SJSA1 (cell line): Measurements from ENCODE around the gene C2orf49. TPM values are rescaled to one million over a fixed set of nuclear protein-coding genes. Genes with fewer than 3 reads are reported as not detected.
"Not testable (repeated sequence)": the region's sequence is repeated elsewhere in the genome, so short reads cannot be mapped to it uniquely, and the experiment has no call there.

ENCODE experiments used
- DNase-seq, 2 experiments: peaks; one replicate each; pipeline ENCODE4 v3.0.0-alpha.2; 2015 to 2020; ENCODE audit warnings: low spot score in 2 of 2, low read depth in 1 of 2
- H3K27ac ChIP-seq: fragments of 250-450 bp; sonication (Bioruptor Pico); 2 replicates; pipeline ENCODE4 v1.5.1; 2020; ENCODE audit warnings: mild to moderate bottlenecking, moderate library complexity
- H3K27me3 ChIP-seq: fragments of 250-450 bp; sonication (Bioruptor Pico); replicated peaks from 2 replicates; pipeline ENCODE4 v1.5.1; 2020; ENCODE audit warnings: mild to moderate bottlenecking, moderate library complexity
- H3K36me3 ChIP-seq: fragments of 250-450 bp; sonication (Bioruptor Pico); 2 replicates; pipeline ENCODE4 v1.5.1; 2020; ENCODE audit warnings: mild to moderate bottlenecking
- H3K4me1 ChIP-seq: fragments of 250-450 bp; sonication (Bioruptor Pico); replicated peaks from 2 replicates; pipeline ENCODE4 v1.6.1; 2021; ENCODE audit warnings: mild to moderate bottlenecking
- H3K4me3 ChIP-seq: fragments of 250-450 bp; sonication (Bioruptor Pico); 2 replicates; pipeline ENCODE4 v1.5.1; 2020; ENCODE audit warnings: mild to moderate bottlenecking
- H3K9me3 ChIP-seq: fragments of 250-450 bp; sonication (Bioruptor Pico); replicated peaks from 2 replicates; pipeline ENCODE4 v1.5.1; 2020; ENCODE audit warnings: mild to moderate bottlenecking
- total RNA-seq: library from RNA; depleted of rRNA; stranded (reverse); fragments of >200 nt; shearing (Covaris generic); gene quantifications from 2 replicates; pipeline ENCODE4 v1.2.3, GENCODE V29; 2014

The C2orf49 gene
- total RNA-seq, 1 experiment from 2014 or later: 19.6 TPM

DNA sequence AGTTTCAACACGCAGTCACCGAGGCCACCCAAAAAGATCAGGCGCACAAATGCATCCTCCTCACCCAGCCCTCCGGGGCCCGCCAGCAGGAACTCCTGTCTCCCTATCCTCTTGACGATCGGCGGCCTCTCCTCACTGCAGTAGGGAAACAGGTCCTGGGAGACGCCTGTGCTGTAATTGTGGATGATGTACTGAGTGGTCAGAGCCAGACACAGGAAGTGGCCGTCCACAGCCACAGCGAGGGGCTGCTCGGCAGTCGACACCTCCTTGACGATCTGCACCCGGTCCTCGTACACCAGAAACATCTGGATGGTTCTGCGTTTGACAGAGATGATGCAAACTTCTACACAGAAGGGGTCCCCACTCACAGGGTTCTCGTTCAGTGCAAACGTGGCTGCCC is 29.8 kb upstream of the C2orf49 start:
- Histone ChIP-seq H3K36me3 (peaks cover 37% of the 10 kb centered on the region), H3K4me3 (no peak overlapping the region), H3K9me3 (no peaks in the 10 kb centered on the region), H3K4me1 (no peaks in the 10 kb centered on the region), H3K27me3 (no peaks in the 10 kb centered on the region), H3K27ac (no peak overlapping the region)
- no peak for DNase-seq

DNA sequence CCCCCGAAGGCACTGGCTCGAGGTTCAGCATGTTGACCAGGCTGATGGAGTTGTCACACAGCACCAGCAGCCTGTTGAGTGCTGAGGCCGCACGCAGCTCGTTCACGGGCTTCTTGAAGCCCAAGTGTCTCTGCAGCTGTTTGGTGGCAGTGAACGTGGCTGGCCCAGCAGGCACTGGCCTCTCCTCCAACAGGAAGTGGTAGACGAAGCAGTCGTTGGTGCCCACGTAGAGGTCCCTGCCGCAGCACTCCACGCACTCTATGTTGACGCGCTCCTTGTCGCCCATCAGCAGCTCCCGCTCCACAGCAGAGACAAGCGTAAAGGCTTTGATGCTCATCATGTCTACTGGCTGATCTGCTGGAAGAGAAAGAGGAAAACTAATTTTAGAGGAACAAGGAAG is 29.4 kb upstream of the C2orf49 start:
- no peak for DNase-seq
- Histone ChIP-seq H3K36me3 (peaks cover 36% of the 10 kb centered on the region), H3K9me3 (no peaks in the 10 kb centered on the region), H3K4me1 (no peaks in the 10 kb centered on the region), H3K27me3 (no peaks in the 10 kb centered on the region), H3K4me3 (no peak overlapping the region), H3K27ac (no peak overlapping the region)

DNA sequence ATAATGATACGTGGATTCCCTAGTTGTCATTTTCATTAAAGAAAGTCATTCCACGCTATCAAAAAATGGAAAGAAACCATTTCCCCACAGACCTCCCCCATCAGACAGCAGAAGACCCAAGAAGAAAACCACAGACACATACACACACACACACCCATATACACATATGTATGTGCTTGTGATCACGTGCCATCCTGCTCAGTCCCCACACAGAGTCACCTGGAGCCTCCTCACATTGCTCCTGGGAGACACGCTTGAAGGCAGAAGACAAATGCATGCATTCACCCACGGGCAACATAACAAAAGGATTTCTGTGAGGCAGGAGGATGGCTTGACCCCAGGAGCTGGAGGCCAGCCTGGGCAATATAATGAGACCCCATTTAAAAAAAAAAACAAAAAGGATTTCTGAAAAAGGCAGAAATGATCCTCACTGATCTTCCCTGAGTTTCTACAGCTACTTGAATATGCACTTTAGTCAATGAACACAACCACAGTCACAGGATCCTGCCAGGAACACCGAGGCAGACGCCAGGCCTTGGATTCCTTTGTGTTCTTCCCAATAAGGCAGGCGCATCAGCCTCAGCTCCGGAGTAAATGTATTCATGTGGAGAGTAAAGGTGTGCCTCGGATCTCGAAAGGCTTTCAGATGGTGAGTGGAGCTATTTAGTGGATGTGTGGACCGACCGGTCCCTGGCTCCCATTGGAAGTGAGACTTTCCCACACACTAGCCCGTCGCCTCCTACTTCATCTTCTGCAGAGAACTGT is 28.8 kb upstream of the C2orf49 start:
- H3K27ac ChIP-seq: no peak overlapping the region
- no peaks in the 10 kb centered on the region for H3K9me3 ChIP-seq
- DNase-seq: no peak

DNA sequence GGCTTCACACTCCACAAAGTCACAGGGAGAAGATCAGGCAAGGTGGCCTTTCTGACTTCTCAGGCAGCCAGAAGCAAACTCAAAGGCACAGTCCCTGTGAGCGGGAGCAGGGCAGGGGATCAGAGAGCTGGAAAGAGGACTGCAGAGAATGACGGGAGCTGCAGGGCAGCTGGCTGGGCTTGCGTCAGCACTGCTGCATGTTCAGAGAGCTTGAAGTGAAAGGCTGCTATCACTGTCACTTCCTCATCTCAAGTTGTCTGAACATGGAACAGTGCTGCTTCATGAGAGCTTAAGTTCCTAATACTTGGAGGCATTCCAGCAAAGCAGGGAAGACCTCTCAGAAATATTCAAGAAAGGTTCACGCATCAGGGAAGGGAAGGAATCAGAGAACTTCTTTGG is 28.2 kb upstream of the C2orf49 start:
- no peak for DNase-seq
- H3K4me3 ChIP-seq: no peak overlapping the region
- H3K27ac ChIP-seq: no peak overlapping the region
- no peaks in the 10 kb centered on the region for H3K27me3 ChIP-seq
- no peaks in the 10 kb centered on the region for H3K9me3 ChIP-seq
- H3K4me1 ChIP-seq: no peaks in the 10 kb centered on the region
- peaks cover 31% of the 10 kb centered on the region for H3K36me3 ChIP-seq

More for the DNA sequence above, 28.8 kb upstream of the C2orf49 start:
- no peaks in the 10 kb centered on the region for H3K4me1 ChIP-seq
- H3K27me3 ChIP-seq: no peaks in the 10 kb centered on the region
- H3K36me3 ChIP-seq: peaks cover 31% of the 10 kb centered on the region
- H3K4me3 ChIP-seq: no peak overlapping the region

DNA sequence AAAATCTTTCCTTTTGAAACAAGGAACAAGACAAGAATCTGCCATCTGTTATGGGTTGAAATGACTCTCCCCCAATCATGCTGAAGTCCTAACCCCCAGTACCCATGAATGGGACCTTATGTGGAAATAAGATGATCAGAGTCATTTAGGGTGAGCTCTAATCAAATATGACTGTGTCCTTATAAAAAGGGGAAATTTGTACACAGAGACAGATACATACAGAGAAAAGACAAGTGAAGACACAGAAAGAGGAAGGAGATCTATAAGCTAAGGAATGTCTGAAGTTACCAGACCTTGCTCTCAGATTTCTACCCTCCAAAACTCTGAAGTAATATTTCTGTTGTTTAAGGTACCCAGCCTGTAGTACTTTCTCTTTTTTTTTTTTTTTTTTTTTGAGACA is 23.5 kb upstream of the C2orf49 start:
- H3K4me3 ChIP-seq: no peak overlapping the region
- no peaks in the 10 kb centered on the region for H3K4me1 ChIP-seq
- H3K27me3 ChIP-seq: no peaks in the 10 kb centered on the region
- H3K9me3 ChIP-seq: no peaks in the 10 kb centered on the region
- peaks cover 4% of the 10 kb centered on the region; the same call in 1 of the 2 replicates for H3K36me3 ChIP-seq
- no peak overlapping the region for H3K27ac ChIP-seq
- no peak for DNase-seq

GRCh38 chr2:105315314-105315713 is 22.0 kb upstream of the C2orf49 start:
- H3K36me3 ChIP-seq: no peaks in the 10 kb centered on the region
- H3K9me3 ChIP-seq: no peaks in the 10 kb centered on the region
- no peak for DNase-seq
- no peak overlapping the region for H3K27ac ChIP-seq
- no peaks in the 10 kb centered on the region for H3K27me3 ChIP-seq
- H3K4me1 ChIP-seq: peaks cover 2% of the 10 kb centered on the region; the same call in 1 of the 2 replicates
- no peak overlapping the region for H3K4me3 ChIP-seq

DNA sequence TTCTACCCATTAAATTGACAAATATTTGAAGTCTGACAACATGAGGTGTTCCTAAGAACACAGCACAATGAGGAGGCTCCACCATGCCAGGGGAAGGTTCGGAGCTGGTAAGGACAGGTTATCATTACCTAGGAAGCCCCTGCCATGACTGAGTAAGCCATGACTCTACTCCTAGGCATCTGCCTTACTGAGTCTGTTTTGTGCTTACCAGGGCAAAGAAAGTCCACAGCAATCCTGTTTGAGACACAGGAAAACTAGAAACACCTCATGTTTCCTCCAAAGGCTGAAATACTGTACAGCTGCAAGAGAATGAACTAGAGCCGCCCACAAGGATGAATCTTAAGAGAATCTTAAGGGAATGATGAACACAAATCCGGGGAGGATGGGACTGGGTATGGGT is 19.4 kb upstream of the C2orf49 start:
- Histone ChIP-seq H3K4me1 (peaks cover 20% of the 10 kb centered on the region), H3K27me3 (no peaks in the 10 kb centered on the region), H3K4me3 (no peak overlapping the region), H3K27ac (no peak overlapping the region), H3K36me3 (peaks cover 10% of the 10 kb centered on the region), H3K9me3 (no peaks in the 10 kb centered on the region)
- no peak for DNase-seq

GRCh38 chr2:105320651-105321215 is 16.6 kb upstream of the C2orf49 start:
- H3K4me1 ChIP-seq: peaks cover 47% of the 10 kb centered on the region
- no peak overlapping the region for H3K27ac ChIP-seq
- no peaks in the 10 kb centered on the region for H3K27me3 ChIP-seq
- no peaks in the 10 kb centered on the region for H3K9me3 ChIP-seq
- no peak overlapping the region for H3K4me3 ChIP-seq
- DNase-seq: no peak
- H3K36me3 ChIP-seq: peaks cover 12% of the 10 kb centered on the region

DNA sequence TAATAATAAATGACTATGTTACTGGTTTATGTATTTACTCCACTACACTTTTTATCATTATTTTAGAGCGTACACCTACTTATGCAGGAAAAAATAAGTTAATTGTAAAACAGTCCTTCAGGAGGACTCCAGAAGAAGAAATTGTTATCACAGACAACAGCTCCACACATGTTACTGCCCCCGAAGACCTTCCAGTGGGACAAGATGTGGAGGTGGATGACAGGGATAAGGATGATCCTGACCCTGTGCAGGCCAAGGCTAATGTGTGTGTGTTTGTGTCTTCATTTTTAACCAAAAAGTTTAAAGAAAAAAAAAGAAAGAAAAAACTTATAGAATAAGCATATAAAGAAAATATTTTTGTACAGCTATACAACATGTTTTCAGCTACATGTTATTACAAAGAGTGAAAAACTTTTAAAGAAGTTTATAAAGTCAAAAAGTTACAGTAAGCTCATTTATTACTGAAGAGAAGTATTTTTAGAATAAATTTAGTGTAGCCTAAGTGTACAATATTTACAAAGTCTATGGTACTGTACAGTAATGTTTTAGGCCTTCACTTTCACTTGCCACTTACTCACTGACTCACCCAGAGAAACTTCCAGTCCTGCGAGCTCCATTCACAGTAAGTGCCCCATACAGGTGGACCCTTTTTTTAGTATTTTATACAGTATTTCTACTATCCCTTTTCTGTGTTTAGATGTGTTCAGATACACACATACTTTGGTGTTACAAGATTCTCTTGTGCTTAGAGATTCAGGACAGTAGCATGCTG is 15.3 kb upstream of the C2orf49 start:
- H3K9me3 ChIP-seq: no peaks in the 10 kb centered on the region
- no peak overlapping the region for H3K4me3 ChIP-seq
- peaks cover 55% of the 10 kb centered on the region for H3K4me1 ChIP-seq
- no peak for DNase-seq
- H3K36me3 ChIP-seq: peaks cover 12% of the 10 kb centered on the region
- no peak overlapping the region for H3K27ac ChIP-seq
- no peaks in the 10 kb centered on the region for H3K27me3 ChIP-seq

- no peak overlapping the region for H3K4me3 ChIP-seq
- no peak overlapping the region; the same call in 1 of the 2 replicates for H3K27ac ChIP-seq
- peaks cover 63% of the 10 kb centered on the region for H3K4me1 ChIP-seq
These were observed 14.2 kb upstream of the C2orf49 start for GRCh38 chr2:105323111-105323510.

GRCh38 chr2:105324101-105324500 is 13.2 kb upstream of the C2orf49 start:
- H3K27me3 ChIP-seq: no peaks in the 10 kb centered on the region
- no peak overlapping the region for H3K4me3 ChIP-seq
- H3K36me3 ChIP-seq: peaks cover 12% of the 10 kb centered on the region
- H3K4me1 ChIP-seq: peaks cover 73% of the 10 kb centered on the region
- no peaks in the 10 kb centered on the region for H3K9me3 ChIP-seq
- H3K27ac ChIP-seq: peak overlapping the region; percentile 96
- DNase-seq: no peak

More at GRCh38 chr2:105323111-105323510, 14.2 kb upstream of the C2orf49 start:
- Histone ChIP-seq H3K9me3 (no peaks in the 10 kb centered on the region), H3K27me3 (no peaks in the 10 kb centered on the region), H3K36me3 (peaks cover 12% of the 10 kb centered on the region)
- no peak for DNase-seq

DNA sequence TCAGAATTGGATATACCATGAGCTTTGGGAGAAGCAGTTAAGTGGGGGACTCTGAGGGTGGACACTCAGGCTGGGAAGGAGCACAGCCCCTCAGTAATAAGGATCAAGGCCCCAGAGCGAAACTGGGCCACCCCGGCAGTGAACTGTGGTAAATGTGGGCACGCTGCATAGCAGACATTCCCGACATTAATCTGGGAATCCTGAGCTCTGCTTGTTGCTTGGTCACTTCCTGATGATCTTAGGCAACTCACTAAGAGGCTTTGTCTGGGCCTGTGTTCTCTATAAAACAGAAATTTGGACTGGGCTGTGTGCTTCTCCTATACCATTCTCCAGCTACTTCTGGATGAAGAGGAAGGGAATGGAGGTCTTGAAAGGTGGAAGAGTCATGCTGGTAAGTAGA is 12.6 kb upstream of the C2orf49 start:
- Histone ChIP-seq H3K36me3 (peaks cover 12% of the 10 kb centered on the region), H3K4me3 (no peak overlapping the region), H3K27me3 (no peaks in the 10 kb centered on the region), H3K27ac (peak overlapping the region; percentile 96), H3K9me3 (no peaks in the 10 kb centered on the region), H3K4me1 (peaks cover 74% of the 10 kb centered on the region)
- peak; percentile 88 to 89 for DNase-seq

DNA sequence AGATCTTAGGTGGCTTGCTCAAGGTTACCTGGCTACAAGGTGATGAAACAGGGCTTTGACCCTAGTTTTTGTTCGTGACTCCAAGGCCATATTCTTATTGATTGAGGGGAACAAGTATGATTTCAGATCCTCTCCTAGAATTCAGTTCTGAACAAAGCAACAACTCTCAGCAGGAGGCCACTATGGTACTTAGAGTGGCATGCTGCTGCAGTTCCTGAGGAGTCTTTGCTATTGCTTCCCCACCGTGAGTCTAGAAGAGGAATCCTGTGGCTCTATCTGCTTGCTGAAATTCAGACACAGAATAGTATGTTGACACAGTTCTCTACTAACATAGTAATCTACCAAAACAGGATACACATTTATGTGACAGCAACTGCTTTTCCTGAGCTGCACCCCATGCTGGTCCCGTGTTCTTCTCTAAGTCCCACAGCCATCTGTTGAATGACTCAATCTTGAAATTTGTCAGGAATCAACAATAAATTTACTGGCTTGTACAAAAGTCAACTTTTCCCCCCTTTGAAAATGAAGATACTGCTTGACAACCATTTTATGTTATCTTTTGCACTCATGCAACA is 11.9 kb upstream of the C2orf49 start:
- H3K27ac ChIP-seq: peak overlapping the region; percentile 96
- no peaks in the 10 kb centered on the region for H3K27me3 ChIP-seq
- H3K4me1 ChIP-seq: peaks cover 78% of the 10 kb centered on the region
- no peaks in the 10 kb centered on the region for H3K9me3 ChIP-seq
- H3K4me3 ChIP-seq: no peak overlapping the region
- peaks cover 12% of the 10 kb centered on the region for H3K36me3 ChIP-seq
- DNase-seq: peak; percentile 62 to 78

DNA sequence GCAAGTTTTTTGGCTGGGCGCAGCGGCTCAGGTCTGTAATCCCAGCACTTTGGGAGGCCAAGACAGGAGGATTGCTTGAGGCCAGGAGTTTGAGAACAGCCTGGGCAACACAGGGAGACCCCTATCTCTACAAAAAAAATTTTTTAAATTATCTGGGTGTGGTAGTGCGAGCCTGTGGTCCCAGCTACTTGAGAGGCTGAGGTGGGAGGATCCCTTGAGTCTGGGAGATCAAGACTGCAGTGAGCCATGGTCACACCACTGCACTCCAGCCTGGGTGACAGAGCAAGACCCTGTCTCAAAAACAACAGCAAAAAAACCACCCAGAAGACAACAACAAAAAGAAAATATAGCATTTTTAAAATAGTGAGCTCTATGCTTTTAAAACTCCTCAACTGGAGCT is 10.1 kb upstream of the C2orf49 start:
- not testable (repeated sequence) for H3K27ac ChIP-seq, H3K4me3 ChIP-seq, H3K9me3 ChIP-seq, DNase-seq, H3K27me3 ChIP-seq, H3K36me3 ChIP-seq
- H3K4me1 ChIP-seq: peaks cover 70% of the 10 kb centered on the region
